Caco-2 (cell line): ENCODE measurements around the gene VPS13D. TPM values are rescaled to one million over a fixed set of nuclear protein-coding genes. Genes with fewer than 3 reads are reported as not detected.

ENCODE experiments used
- BruUV-seq: library from RNA; stranded (reverse); fragments of 400-500 nt; replicated peaks from 2 replicates; lab custom pipeline; 2021; lab: Mats Ljungman, UMichigan
- CTCF ChIA-PET: fragments of 300-600 bp; sonication (Branson Sonifier 250); formaldehyde crosslinking; loops from one replicate; lab custom pipeline; 2022; ENCODE audit warnings: antibody characterized with exemption; lab: Charles Lee
- POLR2A ChIA-PET: fragments of 300-600 bp; sonication (Branson Sonifier 250); formaldehyde crosslinking; loops from one replicate; lab custom pipeline; 2022; ENCODE audit warnings: antibody characterized with exemption; lab: Charles Lee
- DNase-seq, 2 experiments: peaks; one replicate each; pipeline versions ENCODE4 v3.0.0 to v3.0.0-alpha.2; 2020 to 2022
- H3K27me3 ChIP-seq: replicated peaks from 2 replicates; pipeline ENCODE4 v1.6.0; 2011; ENCODE audit warnings: low read length; ENCODE audit not compliant: control insufficient read depth, insufficient read depth
- H3K36me3 ChIP-seq: 2 replicates; pipeline ENCODE4 v1.5.1; 2011; ENCODE audit warnings: low read length; ENCODE audit not compliant: control insufficient read depth, insufficient read depth
- H3K4me1 ChIP-seq: fragments of 250-450 bp; sonication (Bioruptor Pico); 2 replicates; pipeline ENCODE4 v1.5.1; 2020; ENCODE audit warnings: mild to moderate bottlenecking
- H3K4me3 ChIP-seq: 2 replicates; pipeline ENCODE4 v1.5.1; 2011; ENCODE audit warnings: low read depth, mild to moderate bottlenecking, control low read depth, low read length
- H3K9me3 ChIP-seq: fragments of 250-450 bp; sonication (Bioruptor Pico); 2 replicates; pipeline ENCODE4 v1.5.1; 2020; ENCODE audit warnings: mild to moderate bottlenecking, moderate library complexity
- H3K27ac Mint-ChIP-seq: one replicate; pipeline ENCODE4 v1.8.0; 2022; ENCODE audit warnings: mixed read lengths; ENCODE audit not compliant: unreplicated experiment
- H3K27me3 Mint-ChIP-seq: one replicate; pipeline ENCODE4 v1.8.0; 2022; ENCODE audit warnings: mixed read lengths; ENCODE audit not compliant: insufficient read depth, unreplicated experiment
- H3K36me3 Mint-ChIP-seq: one replicate; pipeline ENCODE4 v1.8.0; 2022; ENCODE audit warnings: mild to moderate bottlenecking, mixed read lengths; ENCODE audit not compliant: insufficient read depth, unreplicated experiment
- H3K4me1 Mint-ChIP-seq: one replicate; pipeline ENCODE4 v1.8.0; 2022; ENCODE audit warnings: low read depth, mixed read lengths; ENCODE audit not compliant: unreplicated experiment
- H3K4me3 Mint-ChIP-seq: one replicate; pipeline ENCODE4 v1.8.0; 2022; ENCODE audit warnings: mild to moderate bottlenecking, moderate library complexity, mixed read lengths; ENCODE audit not compliant: unreplicated experiment
- H3K9me3 Mint-ChIP-seq: one replicate; pipeline ENCODE4 v1.8.0; 2022; ENCODE audit warnings: mixed read lengths; ENCODE audit not compliant: unreplicated experiment
- intact Hi-C: fragments of 100-400 bp; cut with micrococcal nuclease; formaldehyde crosslinking; loops from one replicate; pipeline ENCODE4 v1.10.0; 2022; ENCODE audit not compliant: unreplicated experiment
- total RNA-seq: library from RNA; stranded (reverse); gene quantifications from 2 replicates; pipeline ENCODE4 v1.2.3, GENCODE V29; 2022
- TF ChIP-seq, protein P1 (sequence below), 2 experiments: fragments of 200-600 bp in 1 of 2; IDR thresholded peaks; 1 replicate in 1 of 2; 2 replicates in 1 of 2; pipeline versions ENCODE4 v1.5.1 to v1.8.0; 2011 to 2022; ENCODE audit warnings: antibody characterized with exemption in 1 of 2, control low read depth in 1 of 2, inconsistent platforms in 1 of 2, low read depth in 1 of 2, low read length in 1 of 2, mild to moderate bottlenecking in 1 of 2, moderate library complexity in 1 of 2; ENCODE audit not compliant: insufficient read depth in 1 of 2, severe bottlenecking in 1 of 2, unreplicated experiment in 1 of 2

Gene VPS13D
- total RNA-seq, 1 experiment from 2014 or later, result 25.6 TPM

DNA sequence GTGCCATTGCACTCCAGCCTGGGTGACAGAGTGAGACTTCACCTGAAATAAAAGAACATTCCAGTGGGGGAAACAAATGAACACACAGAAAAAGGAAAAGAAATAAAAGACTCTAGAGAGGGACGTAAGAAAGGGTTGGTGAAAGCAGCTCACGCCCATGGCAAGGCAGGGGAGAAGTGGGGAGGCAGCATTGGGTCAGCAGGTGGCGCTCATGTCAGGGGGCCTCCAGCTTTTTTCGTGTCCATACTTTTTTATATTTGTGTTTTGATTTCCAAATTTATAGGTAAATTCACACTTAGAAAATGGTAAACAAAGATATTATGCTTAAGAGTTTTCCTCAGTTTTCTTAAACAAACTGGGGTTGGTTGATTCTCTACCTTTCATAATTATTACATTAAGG is 45.5 kb downstream of the VPS13D start:
- CTCF ChIA-PET, result interaction anchor here (0.5 to 2.4 kb wide), 7 partner anchors 11 to 384 kb away, joined by 3 to 6 read pairs (median 3); partner anchors contain the start of gene DHRS3
- POLR2A ChIA-PET, result no interaction called here
- no peaks in the 10 kb centered on the region for H3K9me3 Mint-ChIP-seq
- intact Hi-C loops, result no loop called here
- Histone ChIP-seq H3K4me1 (no peaks in the 10 kb centered on the region), H3K36me3 (no peaks in the 10 kb centered on the region; the same call in 1 of the 2 replicates), H3K4me3 (no peak overlapping the region), H3K27me3 (no peaks in the 10 kb centered on the region), H3K9me3 (no peaks in the 10 kb centered on the region)
- DNase-seq, result peak in 1 of 2 experiments; percentile 29
- no peaks in the 10 kb centered on the region for H3K27me3 Mint-ChIP-seq
- no peak overlapping the region for H3K27ac Mint-ChIP-seq
- H3K36me3 Mint-ChIP-seq, result peaks cover 56% of the 10 kb centered on the region
- TF ChIP-seq, protein P1, sequence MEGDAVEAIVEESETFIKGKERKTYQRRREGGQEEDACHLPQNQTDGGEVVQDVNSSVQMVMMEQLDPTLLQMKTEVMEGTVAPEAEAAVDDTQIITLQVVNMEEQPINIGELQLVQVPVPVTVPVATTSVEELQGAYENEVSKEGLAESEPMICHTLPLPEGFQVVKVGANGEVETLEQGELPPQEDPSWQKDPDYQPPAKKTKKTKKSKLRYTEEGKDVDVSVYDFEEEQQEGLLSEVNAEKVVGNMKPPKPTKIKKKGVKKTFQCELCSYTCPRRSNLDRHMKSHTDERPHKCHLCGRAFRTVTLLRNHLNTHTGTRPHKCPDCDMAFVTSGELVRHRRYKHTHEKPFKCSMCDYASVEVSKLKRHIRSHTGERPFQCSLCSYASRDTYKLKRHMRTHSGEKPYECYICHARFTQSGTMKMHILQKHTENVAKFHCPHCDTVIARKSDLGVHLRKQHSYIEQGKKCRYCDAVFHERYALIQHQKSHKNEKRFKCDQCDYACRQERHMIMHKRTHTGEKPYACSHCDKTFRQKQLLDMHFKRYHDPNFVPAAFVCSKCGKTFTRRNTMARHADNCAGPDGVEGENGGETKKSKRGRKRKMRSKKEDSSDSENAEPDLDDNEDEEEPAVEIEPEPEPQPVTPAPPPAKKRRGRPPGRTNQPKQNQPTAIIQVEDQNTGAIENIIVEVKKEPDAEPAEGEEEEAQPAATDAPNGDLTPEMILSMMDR (IDR thresholded peaks at IDR 0.05; ENCODE audit: insufficient read depth in 1 of 2, low read depth in 1 of 2, low read length in 1 of 2, severe bottlenecking in 1 of 2, unreplicated experiment in 1 of 2), result peak; percentile 66 to 72
- BruUV-seq, result no TSS peak
- H3K4me3 Mint-ChIP-seq, result no peak overlapping the region
- H3K4me1 Mint-ChIP-seq, result no peaks in the 10 kb centered on the region

DNA sequence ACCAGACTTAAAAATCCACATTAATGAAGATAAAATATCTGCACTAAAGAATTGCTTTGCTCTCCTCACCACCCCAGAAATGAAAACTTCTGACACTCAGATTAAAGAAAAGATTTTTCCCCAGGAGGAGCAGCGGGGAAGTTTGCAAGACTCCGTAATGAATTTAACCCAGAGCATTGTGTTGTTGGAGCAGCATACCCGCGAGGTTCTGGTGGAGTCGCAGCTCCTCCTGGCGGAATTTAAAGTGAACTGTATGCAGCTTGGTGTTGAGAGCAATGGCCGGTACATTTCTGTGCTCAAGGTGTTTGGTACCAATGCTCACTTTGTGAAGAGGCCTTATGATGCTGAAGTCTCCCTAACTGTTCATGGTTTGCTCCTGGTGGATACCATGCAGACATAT is 46.4 kb downstream of the VPS13D start:
- no TSS peak for BruUV-seq
- H3K36me3 Mint-ChIP-seq, result peaks cover 52% of the 10 kb centered on the region

GRCh38 chr1:12279003-12279402 is 49.2 kb downstream of the VPS13D start:
- Mint-ChIP-seq H3K9me3 (no peaks in the 10 kb centered on the region), H3K27ac (no peak overlapping the region), H3K4me1 (no peaks in the 10 kb centered on the region), H3K27me3 (no peaks in the 10 kb centered on the region), H3K4me3 (no peak overlapping the region), H3K36me3 (peaks cover 38% of the 10 kb centered on the region)
- H3K9me3 ChIP-seq, result no peaks in the 10 kb centered on the region
- ChIA-PET POLR2A (no interaction called here), CTCF (no interaction called here)
- BruUV-seq, result no TSS peak
- no peak for DNase-seq
- no peaks in the 10 kb centered on the region for H3K4me1 ChIP-seq
- no peaks in the 10 kb centered on the region; the same call in 1 of the 2 replicates for H3K36me3 ChIP-seq
- no peaks in the 10 kb centered on the region for H3K27me3 ChIP-seq
- TF ChIP-seq, protein P1 (IDR thresholded peaks at IDR 0.05; ENCODE audit: insufficient read depth in 1 of 2, low read depth in 1 of 2, low read length in 1 of 2, severe bottlenecking in 1 of 2, unreplicated experiment in 1 of 2), result no peak
- intact Hi-C loops, result no loop called here
- H3K4me3 ChIP-seq, result no peak overlapping the region

More for the DNA sequence above, 46.4 kb downstream of the VPS13D start:
- Mint-ChIP-seq H3K4me3 (no peak overlapping the region), H3K27me3 (no peaks in the 10 kb centered on the region), H3K4me1 (no peaks in the 10 kb centered on the region), H3K9me3 (no peaks in the 10 kb centered on the region), H3K27ac (no peak overlapping the region)
- DNase-seq, result peak in 1 of 2 experiments; percentile 8
- Histone ChIP-seq H3K27me3 (no peaks in the 10 kb centered on the region), H3K4me1 (no peaks in the 10 kb centered on the region), H3K9me3 (no peaks in the 10 kb centered on the region), H3K36me3 (no peaks in the 10 kb centered on the region), H3K4me3 (no peak overlapping the region)
- CTCF ChIA-PET, result interaction anchor here (0.6 to 2.4 kb wide), 4 partner anchors 25 to 343 kb away, joined by 3 to 6 read pairs (median 3); no protein-coding TSS in a partner anchor
- TF ChIP-seq, protein P1 (IDR thresholded peaks at IDR 0.05; ENCODE audit: insufficient read depth in 1 of 2, low read depth in 1 of 2, low read length in 1 of 2, severe bottlenecking in 1 of 2, unreplicated experiment in 1 of 2), result peak in 1 of 2 experiments; percentile 32
- POLR2A ChIA-PET, result no interaction called here
- intact Hi-C loops, result no loop called here
